Endothelial cell of umbilical vein (primary cell): Measurements from ENCODE around the gene PHF1. TPM values are rescaled to one million over a fixed set of nuclear protein-coding genes. Genes with fewer than 3 reads are reported as not detected.

Experiments
- BruUV-seq: library from RNA; stranded (reverse); fragments of 400-500 nt; replicated peaks from 2 replicates; lab custom pipeline; 2021; lab: Mats Ljungman, UMichigan
- CTCF ChIA-PET: fragments of 300-600, 350-600 bp; sonication (Branson Sonifier 250); formaldehyde crosslinking; loops from one replicate; lab custom pipeline; 2021; ENCODE audit warnings: antibody characterized with exemption, inconsistent platforms; lab: Charles Lee
- POLR2A ChIA-PET: fragments of 300-600, 350-600 bp; sonication (Branson Sonifier 250); formaldehyde crosslinking; loops from one replicate; lab custom pipeline; 2021; ENCODE audit warnings: antibody characterized with exemption, inconsistent platforms; lab: Charles Lee
- DNase-seq: peaks from one replicate; pipeline ENCODE4 v3.0.0-alpha.2; 2011; ENCODE audit warnings: low read depth, low spot score
- FAIRE-seq: peaks from 2 replicates; lab custom pipeline; 2011; peaks lifted over from hg19 to GRCh38; lab: Jason Lieb, UNC
- H2AFZ ChIP-seq: 2 replicates; pipeline ENCODE4 v1.6.0; 2012; ENCODE audit warnings: low read depth, low read length, control low read depth, inconsistent platforms
- H3K27ac ChIP-seq: 2 replicates; pipeline ENCODE4 v1.5.1; 2011; ENCODE audit warnings: low read depth, mild to moderate bottlenecking, control low read depth, low read length, moderate library complexity; ENCODE audit not compliant: insufficient read depth
- H3K27me3 ChIP-seq, 2 experiments: 2 replicates each; pipeline versions ENCODE4 v1.6.0 to v1.6.1; 2011; ENCODE audit warnings: low read length in 2 of 2, mixed read lengths in 1 of 2; ENCODE audit not compliant: control insufficient read depth in 2 of 2, insufficient read depth in 2 of 2
- H3K36me3 ChIP-seq, 2 experiments: 2 replicates in 1 of 2; 3 replicates in 1 of 2; pipeline ENCODE4 v1.5.1; 2011; ENCODE audit warnings: low read length in 2 of 2, mild to moderate bottlenecking in 1 of 2, moderate library complexity in 1 of 2; ENCODE audit not compliant: control insufficient read depth in 2 of 2, insufficient read depth in 2 of 2; ENCODE audit errors: extremely low read depth in 1 of 2
- H3K4me1 ChIP-seq: 3 replicates; pipeline ENCODE4 v1.5.1; 2011; ENCODE audit warnings: mild to moderate bottlenecking, low read length; ENCODE audit not compliant: control insufficient read depth, insufficient read depth; ENCODE audit errors: extremely low read depth
- H3K4me2 ChIP-seq: 2 replicates; pipeline ENCODE4 v1.6.1; 2011; ENCODE audit warnings: low read length, control low read depth, mixed read lengths; ENCODE audit not compliant: insufficient read depth
- H3K4me3 ChIP-seq, 3 experiments: fragments of 200-600 bp in 1 of 3; sonication (generic), shearing (Covaris generic) in 1 of 3; replicated peaks in 1 of 3; 2 replicates each; pipeline ENCODE4 v1.5.1; 2011 to 2016; ENCODE audit warnings: control low read depth in 3 of 3, low read length in 3 of 3, mild to moderate bottlenecking in 2 of 3, inconsistent platforms in 1 of 3, low read depth in 1 of 3, moderate library complexity in 1 of 3; ENCODE audit not compliant: insufficient read depth in 1 of 3
- H3K79me2 ChIP-seq: 2 replicates; pipeline ENCODE4 v1.6.0; 2012; ENCODE audit warnings: low read length, inconsistent platforms; ENCODE audit not compliant: control insufficient read depth, insufficient read depth
- H3K9ac ChIP-seq: replicated peaks from 2 replicates; pipeline ENCODE3; 2011; ENCODE audit warnings: low read length, control low read depth; ENCODE audit not compliant: insufficient read depth; ENCODE audit errors: extremely low read depth
- H3K9me1 ChIP-seq: replicated peaks from 3 replicates; pipeline ENCODE4 v1.6.0; 2011; ENCODE audit warnings: mild to moderate bottlenecking, low read length; ENCODE audit not compliant: control insufficient read depth, insufficient read depth; ENCODE audit errors: extremely low read depth
- H3K9me3 ChIP-seq: replicated peaks from 2 replicates; pipeline ENCODE4 v1.5.1; 2012; ENCODE audit warnings: low read length, inconsistent platforms; ENCODE audit not compliant: control insufficient read depth, insufficient read depth
- H4K20me1 ChIP-seq: replicated peaks from 2 replicates; pipeline ENCODE3; 2011; ENCODE audit warnings: mild to moderate bottlenecking, low read length; ENCODE audit not compliant: control insufficient read depth, insufficient read depth; ENCODE audit errors: extremely low read depth
- EZH2 ChIP-seq: IDR thresholded peaks from 2 replicates; pipeline ENCODE4 v1.6.1; 2012; ENCODE audit warnings: borderline replicate concordance, low read depth, mild to moderate bottlenecking, moderate library complexity, low read length, inconsistent platforms; ENCODE audit not compliant: severe bottlenecking
- FOS ChIP-seq: IDR thresholded peaks from 2 replicates; pipeline ENCODE4 v1.6.1; 2011; ENCODE audit warnings: mild to moderate bottlenecking, low read length, moderate library complexity, borderline replicate concordance; ENCODE audit not compliant: insufficient read depth
- GATA2 ChIP-seq: IDR thresholded peaks from 2 replicates; pipeline ENCODE4 v1.7.0; 2011; ENCODE audit warnings: low read depth, mild to moderate bottlenecking, moderate library complexity, mixed read lengths, low read length; ENCODE audit not compliant: insufficient read length, insufficient read depth
- JUN ChIP-seq: IDR thresholded peaks from 2 replicates; pipeline ENCODE4 v1.6.1; 2011; ENCODE audit warnings: borderline replicate concordance, low read depth; ENCODE audit not compliant: insufficient read length, insufficient read depth
- MYC ChIP-seq: IDR thresholded peaks from one replicate; pipeline ENCODE4 v1.6.1; 2011; ENCODE audit warnings: mild to moderate bottlenecking, low read depth, low read length
- POLR2A ChIP-seq: IDR thresholded peaks from 2 replicates; pipeline ENCODE4 v1.6.1; 2012; ENCODE audit warnings: low read depth, mild to moderate bottlenecking, control low read depth, low read length
- POLR2AphosphoS5 ChIP-seq: IDR thresholded peaks from 2 replicates; pipeline ENCODE4 v1.6.1; 2012; ENCODE audit warnings: low read depth, mild to moderate bottlenecking, control low read depth, low read length, moderate library complexity; ENCODE audit not compliant: insufficient read depth
- dilution Hi-C: fragments of 300-500 bp; cut with MboI; formaldehyde crosslinking; loops from one replicate; pipeline ENCODE4 v1.15.0; 2019; ENCODE audit warnings: low sequenced_read_pairs; ENCODE audit not compliant: extremely low pct_ligation_motif_present
- intact Hi-C: fragments of 100-400 bp; cut with micrococcal nuclease; formaldehyde crosslinking; loops from one replicate; pipeline ENCODE4 v1.10.0; 2022
- polyA plus RNA-seq, 4 experiments: library from polyadenylated mRNA; depleted of rRNA in 3 of 4; stranded (reverse) in 3 of 4; unstranded in 1 of 4; fragments of >200 nt; gene quantifications; 2 replicates each; pipeline versions ENCODE4 v1.2.1 to v1.2.3, GENCODE V29; 2011 to 2012; ENCODE audit warnings: missing spikeins in 1 of 4
- total RNA-seq: library from RNA; stranded (reverse); gene quantifications from 2 replicates; pipeline ENCODE4 v1.2.3, GENCODE V29; 2021
- TF ChIP-seq, protein P1 (sequence below), 2 donors: IDR thresholded peaks; 1 replicate in 1 of 2; 2 replicates in 1 of 2; pipeline ENCODE4 v1.5.1; 2011; ENCODE audit warnings: low read length in 2 of 2, mild to moderate bottlenecking in 2 of 2, moderate library complexity in 2 of 2, control low read depth in 1 of 2, inconsistent platforms in 1 of 2, low read depth in 1 of 2; ENCODE audit not compliant: insufficient read depth in 1 of 2; ENCODE audit errors: extremely low read depth in 1 of 2
- TF ChIP-seq, protein P2 (sequence below): IDR thresholded peaks from 2 replicates; pipeline ENCODE4 v1.6.1; 2011; ENCODE audit not compliant: insufficient read depth, insufficient read length

The PHF1 gene
- total and polyA plus RNA-seq, 2 donors (not counting 3 experiments of a cell fraction or from before 2014, with no cell fraction given) = 32.5 to 53.1 TPM

DNA sequence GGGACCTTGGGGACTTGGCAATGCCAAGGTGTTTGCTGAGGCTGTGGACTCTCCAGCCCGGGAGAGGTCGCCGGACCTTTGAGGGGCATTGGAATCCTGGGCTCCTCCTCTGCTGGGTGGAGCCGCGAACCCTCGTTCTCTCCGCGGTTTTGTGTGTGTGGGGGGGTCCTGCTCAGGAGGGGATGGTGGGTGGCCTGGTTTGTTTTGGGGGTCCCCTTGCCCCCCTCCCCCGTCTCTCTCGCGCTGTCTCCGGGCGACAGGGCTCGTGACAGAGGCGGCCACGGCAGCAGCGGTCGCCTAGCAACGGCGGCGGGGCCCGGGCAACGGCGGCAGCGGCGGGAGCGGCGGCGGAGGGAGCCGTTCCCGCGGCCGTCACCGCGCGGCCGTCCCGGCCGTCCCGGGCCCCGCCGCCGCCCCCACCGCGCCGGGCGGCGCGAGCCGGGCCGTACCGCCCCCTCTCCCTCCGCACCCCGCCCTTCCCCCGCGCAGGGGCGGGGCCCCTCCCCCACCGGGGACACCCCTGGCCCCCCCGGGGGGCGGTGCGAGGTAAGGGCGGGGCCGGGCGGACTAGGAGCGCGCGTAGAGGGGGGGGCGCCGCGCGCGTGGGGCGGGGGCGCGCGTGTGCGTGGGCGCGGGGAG is 16.9 kb downstream of the PHF1 start:
- intact Hi-C loops (loop anchor here (2.0 to 5.0 kb wide), 3 partner anchors 153 to 193 kb away; partner anchors contain the start of genes BAK1, ITPR3, RPS18 and VPS52), dilution Hi-C loops (no loop called here)
- Histone ChIP-seq H3K27me3 (peaks cover under 1 to 8% of the 10 kb centered on the region in 2 experiments), H3K4me1 (peaks cover 33% of the 10 kb centered on the region), H3K27ac (no peak overlapping the region), H2AFZ (peak overlapping the region; percentile 48), H3K9me1 (no peaks in the 10 kb centered on the region), H3K36me3 (no peaks in the 10 kb centered on the region), H4K20me1 (no peaks in the 10 kb centered on the region), H3K9ac (no peak overlapping the region), H3K4me3 (peak overlapping the region; percentile 41 to 54 (median 52)), H3K9me3 (no peaks in the 10 kb centered on the region), H3K79me2 (no peaks in the 10 kb centered on the region), H3K4me2 (peak overlapping the region; percentile 58)
- BruUV-seq = no TSS peak
- FAIRE-seq (peak; percentile 67), DNase-seq (peak; percentile 21)
- CTCF ChIA-PET = no interaction called here
- TF ChIP-seq POLR2A = no peak
- TF ChIP-seq, protein P1, sequence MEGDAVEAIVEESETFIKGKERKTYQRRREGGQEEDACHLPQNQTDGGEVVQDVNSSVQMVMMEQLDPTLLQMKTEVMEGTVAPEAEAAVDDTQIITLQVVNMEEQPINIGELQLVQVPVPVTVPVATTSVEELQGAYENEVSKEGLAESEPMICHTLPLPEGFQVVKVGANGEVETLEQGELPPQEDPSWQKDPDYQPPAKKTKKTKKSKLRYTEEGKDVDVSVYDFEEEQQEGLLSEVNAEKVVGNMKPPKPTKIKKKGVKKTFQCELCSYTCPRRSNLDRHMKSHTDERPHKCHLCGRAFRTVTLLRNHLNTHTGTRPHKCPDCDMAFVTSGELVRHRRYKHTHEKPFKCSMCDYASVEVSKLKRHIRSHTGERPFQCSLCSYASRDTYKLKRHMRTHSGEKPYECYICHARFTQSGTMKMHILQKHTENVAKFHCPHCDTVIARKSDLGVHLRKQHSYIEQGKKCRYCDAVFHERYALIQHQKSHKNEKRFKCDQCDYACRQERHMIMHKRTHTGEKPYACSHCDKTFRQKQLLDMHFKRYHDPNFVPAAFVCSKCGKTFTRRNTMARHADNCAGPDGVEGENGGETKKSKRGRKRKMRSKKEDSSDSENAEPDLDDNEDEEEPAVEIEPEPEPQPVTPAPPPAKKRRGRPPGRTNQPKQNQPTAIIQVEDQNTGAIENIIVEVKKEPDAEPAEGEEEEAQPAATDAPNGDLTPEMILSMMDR (IDR thresholded peaks at IDR 0.05; ENCODE audit: extremely low read depth in 1 of 2, insufficient read depth in 1 of 2, low read depth in 1 of 2, low read length in 2 of 2) = no peak
- TF ChIP-seq POLR2AphosphoS5 = no peak
- TF ChIP-seq, protein P2, sequence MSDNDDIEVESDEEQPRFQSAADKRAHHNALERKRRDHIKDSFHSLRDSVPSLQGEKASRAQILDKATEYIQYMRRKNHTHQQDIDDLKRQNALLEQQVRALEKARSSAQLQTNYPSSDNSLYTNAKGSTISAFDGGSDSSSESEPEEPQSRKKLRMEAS = no peak
- no peak for TF ChIP-seq EZH2
- TF ChIP-seq MYC = no peak
- TF ChIP-seq JUN = no peak
- no peak for TF ChIP-seq FOS
- no peak for TF ChIP-seq GATA2
- POLR2A ChIA-PET = no interaction called here
